NCI-H2227 (cell line): ENCODE measurements around the gene FOXA3.
"Not testable (repeated sequence)": the region's sequence is repeated elsewhere in the genome, so short reads cannot be mapped to it uniquely, and the experiment has no call there.

ENCODE experiments used
- DNase-seq: peaks from one replicate; lab custom pipeline; 2025; ENCODE audit not compliant: unreplicated experiment; lab: John Stamatoyannopoulos, UW

The FOXA3 gene

DNA sequence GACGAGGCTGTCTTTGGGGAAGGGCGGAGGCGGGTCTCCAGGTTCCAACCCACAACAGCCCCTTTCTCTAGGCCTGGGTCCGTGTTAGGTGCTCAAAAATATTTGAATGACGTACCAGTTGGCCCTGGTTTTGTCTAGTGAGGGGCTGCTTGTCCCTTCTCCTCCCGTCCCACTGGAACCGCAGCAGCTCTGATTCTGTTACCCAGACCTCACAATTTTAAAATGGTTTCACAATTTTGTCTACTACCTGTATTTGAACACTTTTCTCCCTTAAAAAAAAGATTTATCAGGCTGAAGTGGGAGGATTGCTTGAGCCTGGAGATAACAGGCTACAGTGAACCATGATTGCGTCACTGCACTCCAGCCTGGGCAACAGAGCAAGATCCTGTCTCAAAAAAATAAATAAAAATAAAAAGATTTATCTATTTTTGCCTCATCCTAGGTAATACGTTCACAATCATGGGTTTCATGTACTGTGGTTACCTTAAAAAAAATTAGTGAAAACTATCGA, 23.1 kb downstream of the FOXA3 start:
- DNase-seq: no peak

DNA sequence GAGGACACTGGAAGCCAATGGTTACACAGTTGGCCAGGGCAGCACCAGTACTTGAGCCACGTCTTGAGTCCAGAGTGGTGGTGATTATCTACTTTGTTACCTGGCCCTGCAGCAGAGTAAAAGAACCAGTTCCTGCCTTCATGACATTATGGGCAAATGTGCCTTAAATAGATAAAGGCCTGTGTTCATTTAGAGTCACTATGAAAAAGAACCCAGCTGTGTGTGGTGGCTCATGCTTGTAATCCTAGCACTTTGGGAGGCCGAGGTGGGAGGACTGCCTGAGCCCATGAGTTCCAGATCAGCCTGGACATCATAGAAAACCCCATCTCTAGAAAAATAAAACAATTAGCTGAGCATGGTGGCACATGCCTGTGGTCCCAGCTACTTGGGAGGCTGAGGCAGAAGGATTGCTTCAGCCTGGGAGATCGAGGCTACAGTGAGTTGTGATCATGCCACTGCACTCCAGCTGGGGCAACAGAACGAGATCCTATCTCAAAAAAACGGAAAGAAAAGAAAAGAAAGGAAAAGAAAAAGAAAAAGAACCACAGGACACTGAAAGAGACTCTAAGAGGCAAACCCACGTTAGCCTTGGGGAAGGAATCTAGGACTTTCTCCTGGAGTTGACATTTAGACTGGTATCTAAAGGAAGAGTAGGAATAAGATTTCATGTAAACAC, 25.2 kb downstream of the FOXA3 start:
- DNase-seq: no peak

DNA sequence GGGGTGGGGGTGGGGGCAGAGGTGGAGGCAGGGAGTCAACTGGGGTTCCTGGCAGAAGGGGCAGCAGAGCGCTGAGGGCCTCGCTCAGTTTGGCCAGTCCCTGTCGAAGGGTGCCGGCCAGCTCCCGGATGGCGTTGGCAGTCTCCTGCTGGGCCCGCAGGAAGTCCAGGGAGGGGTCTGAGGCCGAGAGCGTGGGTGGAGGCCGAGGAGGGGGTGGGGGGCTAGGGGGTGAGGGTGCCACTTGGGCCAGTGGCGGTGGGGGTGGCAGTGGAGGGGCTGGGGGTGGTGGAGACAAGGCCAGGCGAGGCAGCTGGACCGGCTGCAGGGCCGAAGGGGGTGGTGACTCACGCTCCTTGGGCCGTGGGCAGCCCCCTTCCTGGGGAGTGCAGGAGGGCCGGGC, 26.8 kb downstream of the FOXA3 start:
- no peak for DNase-seq

DNA sequence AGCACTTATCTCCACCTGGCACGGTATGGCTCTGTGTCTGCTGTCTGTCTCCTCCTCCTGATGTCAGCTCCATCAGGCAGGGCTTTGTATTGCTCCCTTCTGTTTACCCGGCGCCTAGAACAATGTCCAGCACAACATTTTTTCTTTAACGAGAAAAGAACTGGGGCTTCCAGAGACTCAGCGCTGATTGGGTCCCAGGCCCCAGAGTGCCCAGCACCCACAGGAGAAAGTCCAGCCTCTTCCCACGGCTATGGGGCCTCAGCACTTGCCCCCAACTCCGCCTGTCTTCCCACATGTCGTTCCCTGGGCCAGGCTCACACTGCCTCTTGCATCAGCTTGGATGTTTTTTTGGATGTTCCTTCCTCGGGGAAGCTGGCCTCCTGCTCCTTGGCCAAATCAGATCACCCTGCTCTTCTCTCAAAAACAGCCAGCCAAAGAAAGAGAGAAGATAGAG, 31.4 kb downstream of the FOXA3 start:
- DNase-seq: no peak

GRCh38 chr19:45895983-45896599, 32.0 kb downstream of the FOXA3 start:
- not testable (repeated sequence) for DNase-seq

DNA sequence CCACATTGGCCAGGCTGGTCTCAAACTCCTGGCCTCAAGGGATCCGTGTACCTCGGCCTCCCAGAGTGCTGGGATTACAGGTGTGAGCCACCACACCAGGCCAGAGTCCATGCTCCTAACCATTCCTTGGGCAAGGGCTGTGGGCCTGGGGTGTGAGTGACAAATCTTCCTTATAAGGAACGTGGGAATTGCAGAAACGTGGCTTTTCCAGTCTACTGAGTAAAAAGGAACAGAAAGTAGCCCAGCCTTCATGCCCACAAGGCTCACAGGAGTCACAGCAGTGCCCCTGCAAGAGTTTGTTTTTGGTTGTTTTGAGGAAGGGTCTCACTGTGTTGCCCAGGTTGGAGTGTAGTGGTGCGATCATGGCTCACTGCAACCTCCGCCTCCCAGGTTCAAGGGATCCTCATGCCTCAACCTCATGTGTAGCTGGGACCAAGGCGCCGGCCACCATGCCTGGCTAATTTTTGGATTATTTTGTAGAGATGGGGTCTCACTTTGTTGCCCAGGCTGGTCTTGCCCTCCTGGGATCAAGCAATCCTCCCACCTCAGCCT, 33.2 kb downstream of the FOXA3 start:
- DNase-seq: no peak

DNA sequence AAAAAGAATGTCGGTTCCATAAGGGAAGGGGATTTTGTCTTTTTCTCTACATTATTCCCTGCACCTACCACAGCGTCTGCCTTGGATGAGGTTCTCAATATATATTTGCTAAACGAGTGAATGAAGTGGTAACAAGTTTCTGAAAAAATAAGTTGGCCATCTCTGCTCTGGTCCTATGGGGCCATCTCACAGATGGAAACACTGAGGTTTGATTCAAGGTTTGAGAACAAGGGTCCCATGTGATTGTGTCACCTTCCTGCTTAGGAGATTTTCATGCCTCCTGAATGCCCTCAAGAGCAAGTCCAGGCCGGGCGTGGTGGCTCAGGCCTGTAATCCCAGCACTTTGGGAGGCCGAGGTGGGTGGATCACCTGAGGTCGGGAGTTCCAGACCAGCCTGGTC, 35.1 kb downstream of the FOXA3 start:
- DNase-seq: no peak

- no peak for DNase-seq
Measured at GRCh38 chr19:45899919-45900589, 35.9 kb downstream of the FOXA3 start.

DNA sequence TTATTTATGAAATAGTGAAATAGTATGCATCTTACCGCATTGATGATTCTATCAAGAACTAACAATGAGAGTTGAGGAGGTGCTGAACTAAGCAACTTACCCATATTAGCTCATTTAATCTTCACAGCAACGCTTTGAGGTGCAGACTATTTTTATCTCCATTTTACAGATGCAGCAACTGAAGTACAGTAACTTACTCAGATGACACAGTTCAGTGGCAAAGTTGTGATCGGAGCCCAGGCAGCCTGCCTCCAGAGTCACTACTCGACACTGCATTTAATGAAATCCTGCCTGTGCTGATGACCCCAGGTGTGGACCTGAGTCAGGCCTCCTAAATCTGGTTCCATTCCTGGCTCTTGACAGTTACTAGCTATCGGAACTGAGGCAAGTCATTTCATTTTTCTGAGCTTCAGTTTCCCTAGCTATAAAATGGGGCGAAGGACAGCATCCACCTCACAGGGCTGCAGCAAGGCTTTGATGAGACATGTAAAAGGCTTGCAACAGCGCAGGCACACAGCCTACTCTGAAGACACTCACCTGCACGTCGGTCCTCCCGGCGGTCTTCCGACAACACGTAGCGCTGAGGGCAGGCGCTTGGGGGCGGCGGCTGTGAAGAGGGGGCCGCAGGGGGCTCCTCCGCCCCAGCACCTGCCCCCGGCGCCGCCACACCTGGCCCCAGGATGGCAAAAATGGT, 36.8 kb downstream of the FOXA3 start:
- DNase-seq: peak; percentile 37

DNA sequence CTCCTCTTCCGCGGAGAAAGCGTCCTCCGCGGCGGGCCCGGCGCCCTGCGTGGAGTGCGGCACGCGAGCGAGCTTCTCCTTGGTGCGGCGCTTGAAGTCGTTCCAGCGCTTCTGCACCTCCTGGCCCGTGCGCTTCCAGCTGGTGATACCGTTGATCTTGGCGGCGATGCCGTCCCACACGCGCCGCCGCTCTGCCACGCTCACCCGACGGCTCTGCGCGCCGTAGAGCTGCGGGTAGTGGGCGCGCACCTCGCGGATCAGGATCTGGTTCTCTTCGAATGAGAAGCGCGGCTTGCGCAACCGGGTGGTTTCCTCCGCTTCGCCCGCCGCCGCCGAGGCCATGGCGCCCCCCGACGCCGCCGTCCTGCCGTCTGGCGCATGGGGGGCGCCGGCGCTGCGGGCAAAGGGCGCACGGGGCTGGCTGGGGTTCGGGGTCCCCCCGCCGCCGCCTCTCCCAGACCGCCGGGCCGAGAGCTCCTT, 37.3 kb downstream of the FOXA3 start:
- DNase-seq: peak; percentile 37

- peak; percentile 26 for DNase-seq
Measured at GRCh38 chr19:45901912-45902650, 38.0 kb downstream of the FOXA3 start, which contains the start of gene MYPOP. Gene MYPOP (minus strand): TSS chr19:45902613. CDS start chr19:45901773, 840 bp downstream.

DNA sequence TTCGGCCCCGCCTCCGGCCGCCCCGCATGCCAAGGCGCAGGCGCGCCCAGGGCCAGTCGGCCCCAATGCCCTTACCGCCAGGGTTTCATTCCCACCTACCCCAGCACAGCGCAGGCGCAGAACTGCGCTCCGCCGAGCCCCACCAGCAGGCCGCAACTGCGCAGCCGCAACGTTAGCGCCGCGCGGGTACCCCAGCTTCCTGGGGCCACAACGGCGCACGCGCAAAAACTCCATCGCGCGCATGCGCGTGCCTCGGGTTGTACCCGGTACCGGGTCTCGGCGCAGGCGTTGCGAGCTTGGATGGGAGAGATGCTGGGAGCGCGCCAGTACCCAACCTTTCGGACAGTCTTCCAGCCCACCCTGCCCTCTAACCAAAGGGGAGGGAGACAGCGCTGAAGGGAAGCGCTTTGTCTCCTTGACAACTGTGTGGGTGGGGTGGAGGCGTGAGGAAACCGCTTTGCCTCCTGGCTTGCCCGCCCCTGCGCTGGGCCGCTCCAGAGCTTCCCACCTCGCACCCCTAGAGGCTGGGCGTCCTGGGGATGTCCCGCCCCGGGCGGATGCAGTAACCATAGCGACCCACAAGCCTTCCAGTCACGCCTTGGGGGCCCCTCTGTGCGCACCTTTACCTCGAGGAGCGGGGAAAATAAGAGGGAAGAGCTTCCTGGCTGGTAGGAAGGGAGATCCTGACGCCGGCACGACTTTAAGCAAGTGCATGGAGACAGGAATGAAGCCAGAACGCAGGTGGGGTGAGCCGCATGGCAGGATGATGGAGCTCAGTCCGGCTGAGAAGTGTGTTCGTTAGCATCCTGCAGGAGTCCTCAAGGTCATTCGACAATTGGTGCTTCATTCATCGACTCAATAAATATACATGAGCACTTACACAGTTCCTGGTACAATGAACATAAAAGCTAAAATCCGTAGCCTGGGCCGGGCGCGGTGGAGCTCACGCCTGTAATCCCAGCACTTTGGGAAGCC, 38.8 kb downstream of the FOXA3 start:
- DNase-seq: peak; percentile 98

GRCh38 chr19:45905011-45905410, 40.9 kb downstream of the FOXA3 start:
- DNase-seq: no peak

DNA sequence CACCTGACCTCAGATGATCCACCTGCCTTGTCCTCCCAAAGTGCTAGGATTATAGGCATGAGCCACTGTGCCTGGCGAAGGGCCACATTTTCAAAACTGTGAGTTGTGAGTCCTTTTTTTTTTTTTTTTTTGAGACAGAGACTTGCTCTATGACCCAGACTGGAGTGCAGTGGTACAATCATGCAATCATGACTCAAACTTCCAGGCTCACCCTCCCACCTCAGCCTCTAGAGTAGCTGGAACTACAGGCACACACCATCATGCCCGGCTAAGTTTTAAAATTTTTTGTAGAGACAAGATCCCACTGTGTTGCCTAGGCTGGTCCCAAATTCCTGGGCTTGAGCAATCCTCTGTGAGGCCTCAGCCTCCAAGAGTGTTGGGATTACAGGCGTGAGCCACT, 42.1 kb downstream of the FOXA3 start:
- DNase-seq: no peak

DNA sequence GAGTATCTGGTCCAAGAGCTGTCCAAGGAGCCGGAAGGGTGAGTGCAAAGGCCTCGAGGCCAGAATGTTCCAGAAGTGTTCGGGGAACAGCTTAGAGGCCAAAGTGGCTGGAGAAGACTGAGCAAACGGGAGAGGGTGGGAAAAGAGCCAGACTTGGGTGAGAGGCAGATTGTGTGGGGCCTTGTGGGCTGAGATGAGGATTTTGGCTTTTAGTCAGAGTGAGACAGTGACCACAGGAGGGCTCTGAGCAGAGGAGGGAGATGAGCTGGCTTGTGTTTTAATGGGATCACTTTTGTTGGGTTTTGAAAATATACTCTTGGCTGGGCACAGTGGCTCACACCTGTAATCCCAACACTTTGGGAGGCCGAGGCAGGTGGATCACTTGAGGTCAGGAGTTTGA, 44.8 kb downstream of the FOXA3 start:
- no peak for DNase-seq

- no peak for DNase-seq
Measured at GRCh38 chr19:45911291-45911690, 47.2 kb downstream of the FOXA3 start.

- no peak for DNase-seq
Measured at GRCh38 chr19:45913874-45914830, 50.0 kb downstream of the FOXA3 start, which contains the start of gene NANOS2. Gene NANOS2 (minus strand): TSS chr19:45914778. CDS start chr19:45914693, 85 bp downstream.
